HepG2 (cell line): ENCODE results near the gene ATM.

Experiments used
- NR2C2 ChIP-seq: sonication (generic); formaldehyde crosslinking; IDR thresholded peaks from 2 replicates; pipeline ENCODE4 v1.4.0; 2020; ENCODE audit warnings: missing genetic modification reagents, mild to moderate bottlenecking, moderate library complexity, borderline replicate concordance
- TF ChIP-seq, protein P1 (sequence below): sonication (generic); formaldehyde crosslinking; IDR thresholded peaks from 2 replicates; pipeline ENCODE4 v1.5.0; 2020; ENCODE audit warnings: mild to moderate bottlenecking, missing genetic modification reagents, moderate library complexity

- TF ChIP-seq, protein P1, sequence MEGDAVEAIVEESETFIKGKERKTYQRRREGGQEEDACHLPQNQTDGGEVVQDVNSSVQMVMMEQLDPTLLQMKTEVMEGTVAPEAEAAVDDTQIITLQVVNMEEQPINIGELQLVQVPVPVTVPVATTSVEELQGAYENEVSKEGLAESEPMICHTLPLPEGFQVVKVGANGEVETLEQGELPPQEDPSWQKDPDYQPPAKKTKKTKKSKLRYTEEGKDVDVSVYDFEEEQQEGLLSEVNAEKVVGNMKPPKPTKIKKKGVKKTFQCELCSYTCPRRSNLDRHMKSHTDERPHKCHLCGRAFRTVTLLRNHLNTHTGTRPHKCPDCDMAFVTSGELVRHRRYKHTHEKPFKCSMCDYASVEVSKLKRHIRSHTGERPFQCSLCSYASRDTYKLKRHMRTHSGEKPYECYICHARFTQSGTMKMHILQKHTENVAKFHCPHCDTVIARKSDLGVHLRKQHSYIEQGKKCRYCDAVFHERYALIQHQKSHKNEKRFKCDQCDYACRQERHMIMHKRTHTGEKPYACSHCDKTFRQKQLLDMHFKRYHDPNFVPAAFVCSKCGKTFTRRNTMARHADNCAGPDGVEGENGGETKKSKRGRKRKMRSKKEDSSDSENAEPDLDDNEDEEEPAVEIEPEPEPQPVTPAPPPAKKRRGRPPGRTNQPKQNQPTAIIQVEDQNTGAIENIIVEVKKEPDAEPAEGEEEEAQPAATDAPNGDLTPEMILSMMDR = no peak
- TF ChIP-seq NR2C2 (CRISPR knock-in tag) = no peak
Measured at GRCh38 chr11:108226036-108226435, 3.2 kb downstream of the ATM start.
